A673 (cell line): ENCODE results near the gene NRG3.

Source experiments
- EZH2 ChIP-seq: fragments of 200-600 bp; sonication (generic); IDR thresholded peaks from 2 replicates; pipeline ENCODE4 v1.6.1; 2017; ENCODE audit warnings: borderline replicate concordance, low read depth, mild to moderate bottlenecking, mixed read lengths, antibody characterized with exemption, low read length; ENCODE audit not compliant: poor library complexity, severe bottlenecking
- TF ChIP-seq, protein P1 (sequence below): fragments of 300-800, 200-600 bp; sonication (generic); conservative IDR thresholded peaks from 2 replicates; pipeline ENCODE4 v1.5.1; 2017; ENCODE audit warnings: low read depth, mild to moderate bottlenecking, antibody characterized with exemption, low read length, moderate library complexity, mixed read lengths

DNA sequence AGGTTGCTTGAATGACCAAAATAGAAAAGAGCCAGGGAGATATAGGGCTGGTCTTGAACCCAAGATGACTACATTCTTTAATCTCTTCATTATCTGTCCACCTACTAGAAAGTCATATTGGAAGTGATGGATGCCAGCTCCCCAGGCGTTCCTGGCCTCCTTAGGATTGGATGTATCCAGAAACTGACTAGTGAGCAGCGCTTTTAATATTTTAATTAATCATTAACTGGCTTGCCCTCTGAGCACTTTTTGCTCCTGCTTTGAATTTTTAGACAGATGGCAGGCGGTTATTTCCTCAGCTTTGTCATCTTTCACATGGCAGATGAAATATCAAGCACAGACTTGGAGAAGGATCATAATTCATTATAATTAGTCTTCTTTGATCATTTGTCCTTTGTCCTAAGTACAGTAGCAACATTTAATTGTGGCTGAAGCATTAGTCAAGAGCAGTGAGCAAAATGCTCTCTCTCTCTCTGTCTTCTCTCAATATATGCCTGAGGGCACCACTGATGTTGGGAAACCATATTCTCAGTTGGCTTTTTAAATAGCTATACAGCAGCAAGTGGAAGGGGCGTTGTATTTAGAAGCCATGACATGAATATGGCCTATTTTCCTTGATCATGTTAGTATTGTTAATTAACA lies 588.0 kb downstream of the NRG3 start:
- TF ChIP-seq, protein P1, sequence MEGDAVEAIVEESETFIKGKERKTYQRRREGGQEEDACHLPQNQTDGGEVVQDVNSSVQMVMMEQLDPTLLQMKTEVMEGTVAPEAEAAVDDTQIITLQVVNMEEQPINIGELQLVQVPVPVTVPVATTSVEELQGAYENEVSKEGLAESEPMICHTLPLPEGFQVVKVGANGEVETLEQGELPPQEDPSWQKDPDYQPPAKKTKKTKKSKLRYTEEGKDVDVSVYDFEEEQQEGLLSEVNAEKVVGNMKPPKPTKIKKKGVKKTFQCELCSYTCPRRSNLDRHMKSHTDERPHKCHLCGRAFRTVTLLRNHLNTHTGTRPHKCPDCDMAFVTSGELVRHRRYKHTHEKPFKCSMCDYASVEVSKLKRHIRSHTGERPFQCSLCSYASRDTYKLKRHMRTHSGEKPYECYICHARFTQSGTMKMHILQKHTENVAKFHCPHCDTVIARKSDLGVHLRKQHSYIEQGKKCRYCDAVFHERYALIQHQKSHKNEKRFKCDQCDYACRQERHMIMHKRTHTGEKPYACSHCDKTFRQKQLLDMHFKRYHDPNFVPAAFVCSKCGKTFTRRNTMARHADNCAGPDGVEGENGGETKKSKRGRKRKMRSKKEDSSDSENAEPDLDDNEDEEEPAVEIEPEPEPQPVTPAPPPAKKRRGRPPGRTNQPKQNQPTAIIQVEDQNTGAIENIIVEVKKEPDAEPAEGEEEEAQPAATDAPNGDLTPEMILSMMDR = no peak
- TF ChIP-seq EZH2 = no peak
